HCT116 (cell line): ENCODE data around the gene CORO6.

Experiments
- POLR2A ChIP-seq: IDR thresholded peaks from 2 replicates; pipeline ENCODE4 v1.7.0; 2011; ENCODE audit warnings: borderline replicate concordance; ENCODE audit not compliant: insufficient read depth, insufficient read length; ENCODE audit errors: extremely low read depth
- YY1 ChIP-seq: IDR thresholded peaks from 2 replicates; pipeline ENCODE4 v1.6.1; 2011; ENCODE audit warnings: low read length, low read depth, moderate library complexity, mild to moderate bottlenecking; ENCODE audit not compliant: insufficient replicate concordance; ENCODE audit errors: extremely low read depth
- ZNF274 ChIP-seq: fragments of 200-500 bp; sonication (Bioruptor generic); IDR thresholded peaks from 2 replicates; pipeline ENCODE4 v1.6.1; 2014; ENCODE audit warnings: mild to moderate bottlenecking, low read depth, low read length, inconsistent platforms
- TF ChIP-seq, protein P1 (sequence below), 3 experiments: fragments of 200-600 bp in 1 of 3; sonication (generic) in 1 of 3; IDR thresholded peaks in 2 of 3; conservative IDR thresholded peaks in 1 of 3; 2 replicates each; pipeline ENCODE4 v1.5.1; 2012 to 2017; ENCODE audit warnings: low read depth in 2 of 3, low read length in 2 of 3, antibody characterized with exemption in 1 of 3, borderline replicate concordance in 1 of 3, control low read depth in 1 of 3, mild to moderate bottlenecking in 1 of 3, mixed read lengths in 1 of 3, mixed run types in 1 of 3, moderate library complexity in 1 of 3; ENCODE audit not compliant: insufficient read depth in 1 of 3

GRCh38 chr17:29667969-29668368 lies 45.3 kb upstream of the CORO6 start:
- TF ChIP-seq, protein P1, sequence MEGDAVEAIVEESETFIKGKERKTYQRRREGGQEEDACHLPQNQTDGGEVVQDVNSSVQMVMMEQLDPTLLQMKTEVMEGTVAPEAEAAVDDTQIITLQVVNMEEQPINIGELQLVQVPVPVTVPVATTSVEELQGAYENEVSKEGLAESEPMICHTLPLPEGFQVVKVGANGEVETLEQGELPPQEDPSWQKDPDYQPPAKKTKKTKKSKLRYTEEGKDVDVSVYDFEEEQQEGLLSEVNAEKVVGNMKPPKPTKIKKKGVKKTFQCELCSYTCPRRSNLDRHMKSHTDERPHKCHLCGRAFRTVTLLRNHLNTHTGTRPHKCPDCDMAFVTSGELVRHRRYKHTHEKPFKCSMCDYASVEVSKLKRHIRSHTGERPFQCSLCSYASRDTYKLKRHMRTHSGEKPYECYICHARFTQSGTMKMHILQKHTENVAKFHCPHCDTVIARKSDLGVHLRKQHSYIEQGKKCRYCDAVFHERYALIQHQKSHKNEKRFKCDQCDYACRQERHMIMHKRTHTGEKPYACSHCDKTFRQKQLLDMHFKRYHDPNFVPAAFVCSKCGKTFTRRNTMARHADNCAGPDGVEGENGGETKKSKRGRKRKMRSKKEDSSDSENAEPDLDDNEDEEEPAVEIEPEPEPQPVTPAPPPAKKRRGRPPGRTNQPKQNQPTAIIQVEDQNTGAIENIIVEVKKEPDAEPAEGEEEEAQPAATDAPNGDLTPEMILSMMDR (IDR thresholded peaks at IDR 0.05 in 2 of 3, conservative IDR thresholded peaks at IDR 0.05 in 1 of 3; ENCODE audit: borderline replicate concordance in 1 of 3, insufficient read depth in 1 of 3, low read depth in 2 of 3, low read length in 2 of 3), result no peak
- no peak for TF ChIP-seq POLR2A
- TF ChIP-seq ZNF274, result no peak
- TF ChIP-seq YY1, result no peak
